Calu3 (cell line): ENCODE measurements around the gene PSTPIP2. TPM values are rescaled to one million over a fixed set of nuclear protein-coding genes. Genes with fewer than 3 reads are reported as not detected.

Experiments used
- Bru-seq: library from RNA; stranded (reverse); fragments of 400-500 nt; gene quantifications from one replicate; lab custom pipeline; 2021; lab: Mats Ljungman, UMichigan
- BruChase-seq, 2 experiments: library from RNA; stranded (reverse); fragments of 400-500 nt; gene quantifications; one replicate each; lab custom pipeline; 2021; lab: Mats Ljungman, UMichigan
- BruUV-seq: library from RNA; stranded (reverse); fragments of 400-500 nt; replicated peaks from 2 replicates; lab custom pipeline; 2021; lab: Mats Ljungman, UMichigan
- CTCF ChIA-PET: fragments of 300-600 bp; sonication (Branson Sonifier 250); formaldehyde crosslinking; loops from one replicate; lab custom pipeline; 2022; ENCODE audit warnings: antibody characterized with exemption; lab: Charles Lee
- DNase-seq: peaks from one replicate; pipeline ENCODE4 v3.0.0; 2022
- H3K27ac Mint-ChIP-seq: one replicate; pipeline ENCODE4 v1.8.0; 2022; ENCODE audit warnings: mixed read lengths; ENCODE audit not compliant: unreplicated experiment
- H3K27me3 Mint-ChIP-seq: one replicate; pipeline ENCODE4 v1.8.0; 2022; ENCODE audit warnings: mixed read lengths; ENCODE audit not compliant: unreplicated experiment
- H3K36me3 Mint-ChIP-seq: one replicate; pipeline ENCODE4 v1.8.0; 2022; ENCODE audit warnings: mild to moderate bottlenecking, moderate library complexity, mixed read lengths; ENCODE audit not compliant: insufficient read depth, unreplicated experiment
- H3K4me1 Mint-ChIP-seq: one replicate; pipeline ENCODE4 v1.8.0; 2022; ENCODE audit warnings: mild to moderate bottlenecking, low read depth, mixed read lengths; ENCODE audit not compliant: unreplicated experiment
- H3K4me3 Mint-ChIP-seq: one replicate; pipeline ENCODE4 v1.8.0; 2022; ENCODE audit warnings: mild to moderate bottlenecking, low read depth, moderate library complexity, mixed read lengths; ENCODE audit not compliant: unreplicated experiment
- H3K9me3 Mint-ChIP-seq: one replicate; pipeline ENCODE4 v1.8.0; 2022; ENCODE audit warnings: low read depth, mixed read lengths; ENCODE audit not compliant: unreplicated experiment
- intact Hi-C: fragments of 100-400 bp; cut with micrococcal nuclease; formaldehyde crosslinking; loops from one replicate; pipeline ENCODE4 v1.10.0; 2022; ENCODE audit not compliant: unreplicated experiment
- long read RNA-seq: library from polyadenylated mRNA; stranded (forward); transcript quantifications from one replicate; pipeline ENCODE4 v2.0.0, GENCODE V29; 2022
- total RNA-seq: library from RNA; stranded (reverse); gene quantifications from 2 replicates; pipeline ENCODE4 v1.2.3, GENCODE V29; 2022
- TF ChIP-seq, protein P1 (sequence below): fragments of 200-600 bp; IDR thresholded peaks from one replicate; pipeline ENCODE4 v1.8.0; 2022; ENCODE audit warnings: antibody characterized with exemption; ENCODE audit not compliant: unreplicated experiment

PSTPIP2 gene, protein sequence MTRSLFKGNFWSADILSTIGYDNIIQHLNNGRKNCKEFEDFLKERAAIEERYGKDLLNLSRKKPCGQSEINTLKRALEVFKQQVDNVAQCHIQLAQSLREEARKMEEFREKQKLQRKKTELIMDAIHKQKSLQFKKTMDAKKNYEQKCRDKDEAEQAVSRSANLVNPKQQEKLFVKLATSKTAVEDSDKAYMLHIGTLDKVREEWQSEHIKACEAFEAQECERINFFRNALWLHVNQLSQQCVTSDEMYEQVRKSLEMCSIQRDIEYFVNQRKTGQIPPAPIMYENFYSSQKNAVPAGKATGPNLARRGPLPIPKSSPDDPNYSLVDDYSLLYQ
- total RNA-seq: 2.6 TPM in 2 replicates
- Bru-seq, nascent RNA: percentile 34 among the genes with signal in this experiment
- percentile 34 among the genes with signal in this experiment for BruChase-seq, experiment 1, labeled RNA remaining after a 6-hour chase
- BruChase-seq, experiment 2, labeled RNA remaining after a 2-hour chase: percentile 35 among the genes with signal in this experiment
- long read RNA-seq, partial matches to known transcripts: 0 of 1 reads
- long read RNA-seq, other reads (novel, unspliced or antisense): 0 of 1 reads

DNA sequence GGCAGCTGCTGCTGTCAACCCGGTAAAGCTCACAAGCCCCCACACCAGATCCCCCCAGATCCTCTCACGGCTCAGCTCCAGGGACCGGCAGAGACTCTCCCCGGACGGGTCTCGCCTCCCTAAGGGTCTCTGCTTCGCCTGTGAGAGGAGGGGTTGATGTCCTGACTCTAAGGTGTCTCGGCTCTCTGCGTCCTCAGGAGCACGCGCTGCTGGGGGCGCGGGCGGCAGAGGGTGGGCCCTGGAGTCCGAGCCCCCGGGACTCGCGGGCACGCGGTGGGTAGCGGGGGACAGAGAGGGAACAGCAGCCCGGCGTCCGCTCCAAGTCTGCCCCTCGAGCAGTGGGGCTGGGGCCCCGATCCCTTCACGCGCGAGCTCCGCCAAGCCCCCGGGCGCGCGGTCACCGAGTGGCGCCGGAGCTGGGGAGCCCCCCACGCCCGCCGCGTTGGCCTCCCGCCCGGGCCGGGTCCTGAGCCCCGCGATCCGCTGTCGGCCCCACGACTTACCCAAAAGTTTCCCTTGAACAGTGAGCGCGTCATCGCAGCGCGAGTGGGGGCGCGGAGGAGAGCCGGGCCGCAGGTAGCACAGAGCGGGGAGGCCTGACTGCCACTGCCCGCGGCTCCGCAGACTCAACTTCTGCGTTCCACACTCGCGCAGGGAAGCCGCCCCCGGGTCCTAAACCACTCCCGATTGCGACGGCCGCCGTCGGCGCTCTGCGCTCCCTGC lies at the start of gene PSTPIP2:
Gene PSTPIP2 (minus strand): TSS at position 608 of the 723 bp plus-strand sequence. CDS start 72 bp downstream, at position 536.
- Mint-ChIP-seq H3K9me3 (no peaks in the 10 kb centered on the region), H3K36me3 (peaks cover 31% of the 10 kb centered on the region), H3K27me3 (no peaks in the 10 kb centered on the region), H3K4me3 (peak within 1 kb of the TSS; percentile 64), H3K27ac (no peak within 1 kb of the TSS), H3K4me1 (peaks cover 24% of the 10 kb centered on the region)
- intact Hi-C loops: loop anchor here (2.0 to 5.0 kb wide), 4 partner anchors 80 to 405 kb away; no protein-coding TSS in a partner anchor
- BruUV-seq: no TSS peak
- CTCF ChIA-PET: no interaction called here
- TF ChIP-seq, protein P1, sequence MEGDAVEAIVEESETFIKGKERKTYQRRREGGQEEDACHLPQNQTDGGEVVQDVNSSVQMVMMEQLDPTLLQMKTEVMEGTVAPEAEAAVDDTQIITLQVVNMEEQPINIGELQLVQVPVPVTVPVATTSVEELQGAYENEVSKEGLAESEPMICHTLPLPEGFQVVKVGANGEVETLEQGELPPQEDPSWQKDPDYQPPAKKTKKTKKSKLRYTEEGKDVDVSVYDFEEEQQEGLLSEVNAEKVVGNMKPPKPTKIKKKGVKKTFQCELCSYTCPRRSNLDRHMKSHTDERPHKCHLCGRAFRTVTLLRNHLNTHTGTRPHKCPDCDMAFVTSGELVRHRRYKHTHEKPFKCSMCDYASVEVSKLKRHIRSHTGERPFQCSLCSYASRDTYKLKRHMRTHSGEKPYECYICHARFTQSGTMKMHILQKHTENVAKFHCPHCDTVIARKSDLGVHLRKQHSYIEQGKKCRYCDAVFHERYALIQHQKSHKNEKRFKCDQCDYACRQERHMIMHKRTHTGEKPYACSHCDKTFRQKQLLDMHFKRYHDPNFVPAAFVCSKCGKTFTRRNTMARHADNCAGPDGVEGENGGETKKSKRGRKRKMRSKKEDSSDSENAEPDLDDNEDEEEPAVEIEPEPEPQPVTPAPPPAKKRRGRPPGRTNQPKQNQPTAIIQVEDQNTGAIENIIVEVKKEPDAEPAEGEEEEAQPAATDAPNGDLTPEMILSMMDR: no peak
- DNase-seq: peak; percentile 61

DNA sequence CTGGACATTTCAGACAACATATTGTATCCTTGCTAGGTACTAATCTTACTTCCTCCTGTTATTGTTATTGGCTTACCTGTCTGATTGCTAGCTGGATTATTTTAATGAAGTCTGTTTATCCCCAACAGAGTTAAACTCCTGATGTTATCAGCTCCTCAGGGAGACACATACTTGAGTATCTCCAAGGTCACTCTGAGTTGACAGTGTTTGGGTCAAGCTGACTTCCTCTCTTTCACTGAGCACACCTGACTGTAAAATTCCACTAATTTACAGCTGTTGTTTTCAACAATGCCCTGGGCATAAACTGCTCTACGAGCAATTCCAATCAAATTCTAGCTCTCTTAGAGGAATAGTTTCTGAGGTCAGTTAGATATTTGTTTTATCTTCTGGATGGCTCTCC lies 41.7 kb upstream of the PSTPIP2 start:
- H3K9me3 Mint-ChIP-seq: no peaks in the 10 kb centered on the region
- CTCF ChIA-PET: no interaction called here
- intact Hi-C loops: no loop called here
- H3K27ac Mint-ChIP-seq: no peak overlapping the region
- H3K36me3 Mint-ChIP-seq: no peaks in the 10 kb centered on the region
- DNase-seq: no peak
- H3K27me3 Mint-ChIP-seq: no peaks in the 10 kb centered on the region
- H3K4me3 Mint-ChIP-seq: no peak overlapping the region
- no TSS peak for BruUV-seq
- no peaks in the 10 kb centered on the region for H3K4me1 Mint-ChIP-seq
- TF ChIP-seq, protein P1: no peak

DNA sequence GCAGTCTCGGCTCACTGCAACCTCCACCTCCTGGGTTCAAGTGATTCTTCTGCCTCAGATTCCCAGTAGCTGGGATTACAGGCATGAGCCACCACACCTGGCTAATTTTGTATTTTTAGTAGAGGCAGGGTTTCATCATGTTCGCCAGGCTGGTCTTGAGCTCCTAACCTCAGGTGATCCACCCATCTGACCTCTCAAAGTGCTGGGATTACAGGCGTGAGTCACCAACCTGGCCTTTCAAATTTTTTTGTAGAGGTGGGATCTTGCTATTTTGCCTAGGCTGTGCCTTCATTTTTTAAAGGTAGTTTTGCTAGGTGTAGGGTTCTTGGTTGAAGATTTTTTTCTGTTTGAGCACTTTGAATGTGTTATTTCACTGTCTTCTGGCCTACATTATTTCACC lies 38.3 kb upstream of the PSTPIP2 start:
- no peak for DNase-seq
- BruUV-seq: no TSS peak
- TF ChIP-seq, protein P1: no peak

DNA sequence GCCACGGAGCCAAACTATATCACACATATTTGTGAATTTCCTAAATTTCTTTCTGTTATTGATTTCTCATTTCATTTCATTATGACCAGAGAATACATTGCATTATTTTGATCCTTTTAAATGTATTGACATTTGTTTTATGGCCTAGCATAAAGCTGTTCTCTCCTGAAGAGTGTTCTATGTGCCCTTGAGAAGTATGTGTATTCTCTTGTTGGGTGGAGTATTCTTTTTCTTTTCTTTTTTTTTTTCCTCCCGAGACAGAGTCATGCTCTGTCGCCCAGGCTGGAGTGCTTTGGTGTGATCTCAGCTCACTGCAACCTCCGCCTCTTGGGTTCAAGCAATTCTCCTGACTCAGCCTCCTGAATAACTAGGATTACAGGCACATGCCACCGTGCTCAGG lies 37.3 kb upstream of the PSTPIP2 start:
- CTCF ChIA-PET: interaction anchor here (0.7 kb wide), 1 partner anchor 21 kb away, joined by 5 read pairs; no protein-coding TSS in a partner anchor
- Mint-ChIP-seq H3K27ac (no peak overlapping the region), H3K4me3 (no peak overlapping the region), H3K4me1 (no peaks in the 10 kb centered on the region), H3K9me3 (no peaks in the 10 kb centered on the region), H3K27me3 (no peaks in the 10 kb centered on the region), H3K36me3 (peaks cover 8% of the 10 kb centered on the region)
- TF ChIP-seq, protein P1: no peak
- no TSS peak for BruUV-seq
- intact Hi-C loops: no loop called here
- DNase-seq: no peak

More for the DNA sequence above, 38.3 kb upstream of the PSTPIP2 start:
- intact Hi-C loops: no loop called here
- Mint-ChIP-seq H3K4me1 (no peaks in the 10 kb centered on the region), H3K36me3 (no peaks in the 10 kb centered on the region), H3K27ac (no peak overlapping the region), H3K9me3 (no peaks in the 10 kb centered on the region), H3K27me3 (no peaks in the 10 kb centered on the region), H3K4me3 (no peak overlapping the region)
- CTCF ChIA-PET: interaction anchor here (0.6 kb wide), 1 partner anchor 359 kb away, joined by 3 read pairs; no protein-coding TSS in a partner anchor
